A673 (cell line): ENCODE measurements around the gene UMAD1. TPM values are rescaled to one million over a fixed set of nuclear protein-coding genes. Genes with fewer than 3 reads are reported as not detected.

Source experiments
- BruUV-seq: library from RNA; stranded (reverse); fragments of 400-500 nt; replicated peaks from 2 replicates; lab custom pipeline; 2021; lab: Mats Ljungman, UMichigan
- CTCF ChIA-PET: fragments of 300-600 bp; sonication (Branson Sonifier 250); formaldehyde crosslinking; loops from one replicate; lab custom pipeline; 2022; ENCODE audit warnings: antibody characterized with exemption; lab: Charles Lee
- POLR2A ChIA-PET: fragments of 300-600 bp; sonication (Branson Sonifier 250); formaldehyde crosslinking; loops from one replicate; lab custom pipeline; 2022; ENCODE audit warnings: antibody characterized with exemption; ENCODE audit not compliant: low non-redundant PET; lab: Charles Lee
- DNase-seq: peaks from one replicate; pipeline ENCODE4 v3.0.0-alpha.2; 2015; ENCODE audit warnings: low spot score
- H3K27ac ChIP-seq: fragments of 200-600 bp; sonication (generic); 2 replicates; pipeline ENCODE4 v1.5.1; 2016; ENCODE audit warnings: mixed run types, low read depth, mild to moderate bottlenecking, mixed read lengths, antibody characterized with exemption, low read length; ENCODE audit not compliant: poor library complexity, severe bottlenecking
- H3K27me3 ChIP-seq: fragments of 200-600 bp; sonication (generic); replicated peaks from 2 replicates; pipeline ENCODE4 v1.6.1; 2017; ENCODE audit warnings: mixed run types, low read depth, mild to moderate bottlenecking, mixed read lengths, antibody characterized with exemption, low read length; ENCODE audit not compliant: insufficient read depth, poor library complexity
- H3K36me3 ChIP-seq: fragments of 200-600 bp; sonication (generic); 2 replicates; pipeline ENCODE4 v1.6.1; 2016; ENCODE audit warnings: mixed run types, mild to moderate bottlenecking, mixed read lengths, antibody characterized with exemption, low read length; ENCODE audit not compliant: insufficient read depth, poor library complexity, severe bottlenecking
- H3K4me1 ChIP-seq: fragments of 200-600 bp; sonication (generic); 2 replicates; pipeline ENCODE4 v1.6.1; 2017; ENCODE audit warnings: mixed run types, mild to moderate bottlenecking, mixed read lengths, antibody characterized with exemption, low read length; ENCODE audit not compliant: insufficient read depth, poor library complexity, severe bottlenecking
- H3K4me3 ChIP-seq: fragments of 200-600 bp; sonication (generic); 2 replicates; pipeline ENCODE4 v1.5.1; 2016; ENCODE audit warnings: low read depth, mixed run types, mild to moderate bottlenecking, mixed read lengths, low read length; ENCODE audit not compliant: poor library complexity, severe bottlenecking
- H3K9me3 ChIP-seq: fragments of 200-600 bp; sonication (generic); 2 replicates; pipeline ENCODE4 v1.6.1; 2016; ENCODE audit warnings: mixed run types, low read depth, mild to moderate bottlenecking, mixed read lengths, antibody characterized with exemption, low read length; ENCODE audit not compliant: poor library complexity, severe bottlenecking
- CTCF ChIP-seq: fragments of 300-800, 200-600 bp; sonication (generic); conservative IDR thresholded peaks from 2 replicates; pipeline ENCODE4 v1.5.1; 2017; ENCODE audit warnings: low read depth, mild to moderate bottlenecking, antibody characterized with exemption, low read length, moderate library complexity, mixed read lengths
- EZH2 ChIP-seq: fragments of 200-600 bp; sonication (generic); IDR thresholded peaks from 2 replicates; pipeline ENCODE4 v1.6.1; 2017; ENCODE audit warnings: borderline replicate concordance, low read depth, mild to moderate bottlenecking, mixed read lengths, antibody characterized with exemption, low read length; ENCODE audit not compliant: poor library complexity, severe bottlenecking
- intact Hi-C: fragments of 100-400 bp; cut with micrococcal nuclease; formaldehyde crosslinking; loops from one replicate; pipeline ENCODE4 v1.10.0; 2022; ENCODE audit not compliant: unreplicated experiment
- total RNA-seq: library from RNA; stranded (reverse); gene quantifications from 2 replicates; pipeline ENCODE4 v1.2.3, GENCODE V29; 2021

Gene UMAD1
- total RNA-seq, 1 experiment from 2014 or later = 13.5 TPM

GRCh38 chr7:7699380-7699779 lies 58.8 kb downstream of the UMAD1 start:
- intact Hi-C loops = no loop called here

GRCh38 chr7:7699970-7700369 lies 59.4 kb downstream of the UMAD1 start:
- no peak overlapping the region for H3K4me3 ChIP-seq
- no peaks in the 10 kb centered on the region for H3K36me3 ChIP-seq
- no peak overlapping the region for H3K27ac ChIP-seq
- intact Hi-C loops = no loop called here
- no peak for TF ChIP-seq CTCF
- TF ChIP-seq EZH2 = no peak
- BruUV-seq = no TSS peak
- ChIA-PET CTCF (no interaction called here), POLR2A (no interaction called here)
- H3K27me3 ChIP-seq = no peaks in the 10 kb centered on the region
- H3K4me1 ChIP-seq = no peaks in the 10 kb centered on the region
- no peaks in the 10 kb centered on the region for H3K9me3 ChIP-seq
- DNase-seq = no peak

More at GRCh38 chr7:7699380-7699779, 58.8 kb downstream of the UMAD1 start:
- TF ChIP-seq EZH2 = no peak
- TF ChIP-seq CTCF = no peak
- no peaks in the 10 kb centered on the region for H3K4me1 ChIP-seq
- no peak overlapping the region for H3K27ac ChIP-seq
- BruUV-seq = no TSS peak
- no peaks in the 10 kb centered on the region for H3K36me3 ChIP-seq
- no peak for DNase-seq
- no peaks in the 10 kb centered on the region for H3K9me3 ChIP-seq
- no peaks in the 10 kb centered on the region for H3K27me3 ChIP-seq
- CTCF ChIA-PET = no interaction called here
- POLR2A ChIA-PET = no interaction called here
- no peak overlapping the region for H3K4me3 ChIP-seq

GRCh38 chr7:7701527-7701926 lies 61.0 kb downstream of the UMAD1 start:
- no peaks in the 10 kb centered on the region for H3K36me3 ChIP-seq
- ChIA-PET POLR2A (no interaction called here), CTCF (interaction anchor here (0.5 kb wide), 1 partner anchor 15 kb away, joined by 5 read pairs; no protein-coding TSS in a partner anchor)
- TF ChIP-seq CTCF = no peak
- TF ChIP-seq EZH2 = no peak
- intact Hi-C loops = no loop called here
- H3K4me1 ChIP-seq = no peaks in the 10 kb centered on the region
- BruUV-seq = no TSS peak
- no peaks in the 10 kb centered on the region for H3K9me3 ChIP-seq
- H3K27ac ChIP-seq = no peak overlapping the region
- no peak for DNase-seq
- no peaks in the 10 kb centered on the region for H3K27me3 ChIP-seq
- H3K4me3 ChIP-seq = no peak overlapping the region
